ENCODE measurements around the gene CUEDC1. TPM values are rescaled to one million over a fixed set of nuclear protein-coding genes. Genes with fewer than 3 reads are reported as not detected.

CUEDC1 gene
- total RNA-seq, 8 experiments from 2014 or later: 6.9 to 37.4 (median 16.3) TPM

GRCh38 chr17:57860414-57860999 is 94.7 kb downstream of the CUEDC1 start:
- peak in 2 of 8 experiments; percentile 17 to 64 for ATAC-seq (replicated peaks in 6 of 8)
- no peak overlapping the region for H3K4me3 ChIP-seq
- WGBS, 10 experiments: 70 to 100% (median 95%) methylated on average over 1 to 3 of the region's 6 CpGs; no CpG with 5 or more reads in 6 of the 10 experiments
- in situ Hi-C loops (cut with MboI; ENCODE audit: low pct_unique_long_range_greater_than_20kb in 2 of 9, low sequenced_read_pairs in 9 of 9, unreplicated experiment in 9 of 9): loop anchor here in 6 of 9 experiments (10.0 to 25.0 kb wide), 3 partner anchors 127 to 254 kb away; partner anchors contain the start of gene VEZF1 (in 1 of the 6)
- H3K4me1 ChIP-seq (replicated peaks in 1 of 2): peaks cover 15 to 23% of the 10 kb centered on the region in 2 donors
- no peak overlapping the region for H3K27ac ChIP-seq

- in situ Hi-C loops (cut with MboI; ENCODE audit: low pct_unique_long_range_greater_than_20kb in 2 of 9, low sequenced_read_pairs in 9 of 9, unreplicated experiment in 9 of 9): loop anchor here (5.0 to 25.0 kb wide), 5 partner anchors 127 to 255 kb away; partner anchors contain the start of gene VEZF1 (in 1 of the 9)
- H3K27ac ChIP-seq: no peak overlapping the region
Observed at GRCh38 chr17:57859601-57860413, 95.4 kb downstream of the CUEDC1 start.

GRCh38 chr17:57858838-57859237 is 96.4 kb downstream of the CUEDC1 start:
- ATAC-seq (replicated peaks in 6 of 8): no peak

More at GRCh38 chr17:57859601-57860413, 95.4 kb downstream of the CUEDC1 start:
- H3K4me3 ChIP-seq: no peak overlapping the region
- WGBS, 10 experiments: 40 to 89% (median 70%) methylated on average over 1 to 12 of the region's 13 CpGs; no CpG with 5 or more reads in 2 of the 10 experiments
- ATAC-seq (replicated peaks in 6 of 8): no peak
- H3K4me1 ChIP-seq (replicated peaks in 1 of 2): peaks cover 15 to 23% of the 10 kb centered on the region in 2 donors

GRCh38 chr17:57856792-57857620 is 98.2 kb downstream of the CUEDC1 start:
- Histone ChIP-seq H3K4me1 (replicated peaks in 1 of 2) (peaks cover 11 to 16% of the 10 kb centered on the region in 2 donors), H3K4me3 (no peak overlapping the region), H3K27ac (no peak overlapping the region)
- WGBS, 10 experiments: 36 to 100% (median 80%) methylated on average over 1 to 7 of the region's 10 CpGs
- no peak for ATAC-seq (replicated peaks in 6 of 8)
- in situ Hi-C loops (cut with MboI; ENCODE audit: low pct_unique_long_range_greater_than_20kb in 2 of 9, low sequenced_read_pairs in 9 of 9, unreplicated experiment in 9 of 9): loop anchor here in 8 of 9 experiments (5.0 to 25.0 kb wide), 5 partner anchors 130 to 258 kb away; partner anchors contain the start of gene VEZF1 (in 1 of the 8)

More at GRCh38 chr17:57858838-57859237, 96.4 kb downstream of the CUEDC1 start:
- Histone ChIP-seq H3K4me3 (no peak overlapping the region), H3K27ac (no peak overlapping the region), H3K4me1 (replicated peaks in 1 of 2) (peaks cover 15 to 23% of the 10 kb centered on the region in 2 donors)
- in situ Hi-C loops (cut with MboI; ENCODE audit: low pct_unique_long_range_greater_than_20kb in 2 of 9, low sequenced_read_pairs in 9 of 9, unreplicated experiment in 9 of 9): loop anchor here in 8 of 9 experiments (5.0 to 25.0 kb wide), 5 partner anchors 128 to 256 kb away; partner anchors contain the start of gene VEZF1 (in 1 of the 8)
- WGBS, 10 experiments: 73 to 100% (median 83%) methylated on average over 1 to 5 of the region's 5 CpGs; no CpG with 5 or more reads in 4 of the 10 experiments

GRCh38 chr17:57855391-57856035 is 99.7 kb downstream of the CUEDC1 start:
- in situ Hi-C loops (cut with MboI; ENCODE audit: low pct_unique_long_range_greater_than_20kb in 2 of 9, low sequenced_read_pairs in 9 of 9, unreplicated experiment in 9 of 9): loop anchor here in 8 of 9 experiments (5.0 to 25.0 kb wide), 5 partner anchors 132 to 259 kb away; partner anchors contain the start of gene VEZF1 (in 1 of the 8)
- H3K4me3 ChIP-seq: no peak overlapping the region
- H3K27ac ChIP-seq: no peak overlapping the region
- peak in 1 of 8 experiments; percentile 36 for ATAC-seq (replicated peaks in 6 of 8)
- peaks cover 5 to 9% of the 10 kb centered on the region in 2 donors for H3K4me1 ChIP-seq (replicated peaks in 1 of 2)
- 38 to 73% (median 61%) methylated on average over 2 to 4 of the region's 6 CpGs; no CpG with 5 or more reads in 6 of the 10 experiments for WGBS, 10 experiments

GRCh38 chr17:57853695-57854094 is 101.5 kb downstream of the CUEDC1 start:
- in situ Hi-C loops (cut with MboI; ENCODE audit: low pct_unique_long_range_greater_than_20kb in 2 of 9, low sequenced_read_pairs in 9 of 9, unreplicated experiment in 9 of 9): loop anchor here in 8 of 9 experiments (5.0 to 25.0 kb wide), 5 partner anchors 134 to 261 kb away; partner anchors contain the start of gene VEZF1 (in 1 of the 8)
- Histone ChIP-seq H3K27ac (no peak overlapping the region), H3K4me3 (no peak overlapping the region), H3K4me1 (replicated peaks in 1 of 2) (peaks cover 10% of the 10 kb centered on the region in 2 donors)
- ATAC-seq (replicated peaks in 6 of 8): no peak
- 30 to 100% (median 91%) methylated on average over 2 to 5 of the region's 8 CpGs; no CpG with 5 or more reads in 7 of the 10 experiments for WGBS, 10 experiments

GRCh38 chr17:57852955-57853328 is 102.3 kb downstream of the CUEDC1 start:
- Histone ChIP-seq H3K4me1 (replicated peaks in 1 of 2) (peaks cover 10% of the 10 kb centered on the region in 2 donors), H3K27ac (no peak overlapping the region), H3K4me3 (no peak overlapping the region)
- in situ Hi-C loops (cut with MboI; ENCODE audit: low pct_unique_long_range_greater_than_20kb in 2 of 9, low sequenced_read_pairs in 9 of 9, unreplicated experiment in 9 of 9): loop anchor here in 8 of 9 experiments (5.0 to 25.0 kb wide), 5 partner anchors 134 to 262 kb away; partner anchors contain the start of gene VEZF1 (in 1 of the 8)
- WGBS, 10 experiments: 33 to 82% (median 66%) methylated on average over 2 to 6 of the region's 6 CpGs; no CpG with 5 or more reads in 2 of the 10 experiments
- ATAC-seq (replicated peaks in 6 of 8): no peak

- no peak overlapping the region for H3K27ac ChIP-seq
- WGBS, 10 experiments: 67 to 100% (median 85%) methylated on average over 1 to 7 of the region's 9 CpGs; no CpG with 5 or more reads in 4 of the 10 experiments
- no peak for ATAC-seq (replicated peaks in 6 of 8)
Observed at GRCh38 chr17:57852092-57852954, 102.9 kb downstream of the CUEDC1 start.

GRCh38 chr17:57849874-57850754 is 105.1 kb downstream of the CUEDC1 start, which contains the start of gene MRPS23:
Gene MRPS23 (minus strand): TSS chr17:57850044. CDS start chr17:57850010, 34 bp downstream.
- Histone ChIP-seq H3K27ac (peak within 1 kb of the TSS; percentile 61 to 84), H3K4me1 (replicated peaks in 1 of 2) (peaks cover 10% of the 10 kb centered on the region in 2 donors), H3K4me3 (peak within 1 kb of the TSS; percentile 68 to 79 (median 73))
- peak; percentile 90 to 95 (median 93) for ATAC-seq (replicated peaks in 6 of 8)
- in situ Hi-C loops (cut with MboI; ENCODE audit: low pct_unique_long_range_greater_than_20kb in 2 of 9, low sequenced_read_pairs in 9 of 9, unreplicated experiment in 9 of 9): loop anchor here in 8 of 9 experiments (5.0 to 25.0 kb wide), 7 partner anchors 137 to 738 kb away; partner anchors contain the start of gene VEZF1 (in 1 of the 8)
- 0 to 2% (median 0%) methylated on average over 2 to 38 of the region's 57 CpGs; no CpG with 5 or more reads in 1 of the 10 experiments for WGBS, 10 experiments

More at GRCh38 chr17:57852092-57852954, 102.9 kb downstream of the CUEDC1 start:
- Histone ChIP-seq H3K4me3 (no peak overlapping the region), H3K4me1 (replicated peaks in 1 of 2) (peaks cover 10% of the 10 kb centered on the region in 2 donors)
- in situ Hi-C loops (cut with MboI; ENCODE audit: low pct_unique_long_range_greater_than_20kb in 2 of 9, low sequenced_read_pairs in 9 of 9, unreplicated experiment in 9 of 9): loop anchor here in 8 of 9 experiments (5.0 to 25.0 kb wide), 5 partner anchors 135 to 262 kb away; partner anchors contain the start of gene VEZF1 (in 1 of the 8)
